Vein endothelial cell (primary cell): ENCODE measurements around the gene TMEM248. TPM values are rescaled to one million over a fixed set of nuclear protein-coding genes. Genes with fewer than 3 reads are reported as not detected.

ENCODE experiments used
- small RNA-seq: library from RNA; depleted of rRNA; stranded (forward); fragments of <200 nt; gene quantifications from one replicate; pipeline ENCODE3, GENCODE V24; 2012
- total RNA-seq: library from RNA; depleted of rRNA; stranded (reverse); fragments of >200 nt; gene quantifications from 2 replicates; pipeline ENCODE4 v1.2.3, GENCODE V29; 2012

The TMEM248 gene
- total RNA-seq, result 139 and 167 TPM in 2 replicates

GRCh38 chr7:66920769-66921395 is at the start of gene TMEM248:
Gene TMEM248 (plus strand): TSS chr7:66921225. CDS start chr7:66941866, 20,641 bp downstream.

GRCh38 chr7:66995050-66995776 is 74.2 kb downstream of the TMEM248 start, which contains the start of gene SBDS:
Gene SBDS (minus strand): TSS chr7:66995586. CDS start chr7:66995417, 169 bp downstream.

GRCh38 chr7:66996444-66997191 is 75.6 kb downstream of the TMEM248 start, which contains the start of gene TYW1:
Gene TYW1 (plus strand): TSS chr7:66996833. CDS start chr7:66996979, 146 bp downstream.

Small RNA genes within 50 kb of the gene (small RNA-seq; reads per million reads assigned to genes)
- gene RF00017 (not detected), gene RN7SL43P (not detected), gene RNU6-1254P (not detected)

Other genes with a start within 250 kb of the TMEM248 start
- gene RABGEF1, start 180.5 kb upstream of the TMEM248 start, total RNA-seq, result 22.2 and 26.0 TPM in 2 replicates
- gene SBDS, start 74.4 kb downstream of the TMEM248 start, total RNA-seq, result 59.1 and 77.1 TPM in 2 replicates
- gene TYW1, start 75.6 kb downstream of the TMEM248 start, total RNA-seq, result 14.0 and 15.8 TPM in 2 replicates